ENCODE results near the gene ARHGEF33.

GRCh38 chr2:38945372-38945771 lies 55.7 kb downstream of the ARHGEF33 start:
- TF ChIP-seq NFRKB (IDR thresholded peaks at IDR 0.05) (no peak), FOXK2 (IDR thresholded peaks at IDR 0.05) (no peak), ELF4 (IDR thresholded peaks at IDR 0.05) (no peak), SUZ12 (IDR thresholded peaks at IDR 0.05) (no peak), ARNT (IDR thresholded peaks at IDR 0.05) (no peak), BHLHE40 (IDR thresholded peaks at IDR 0.05; ENCODE audit: borderline replicate concordance) (no peak), L3MBTL2 (conservative IDR thresholded peaks at IDR 0.05) (no peak), FOXA1 (IDR thresholded peaks at IDR 0.05) (no peak), SP1 (IDR thresholded peaks at IDR 0.05) (no peak)

Data from HEK293T (cell line).